Stimulated activated naive CD4-positive, alpha-beta T cell treated with Interleukin-2 at 50 U/mL for 16 hours (primary cell): Measurements from ENCODE around the gene SSX1.
"Not testable (repeated sequence)": the region's sequence is repeated elsewhere in the genome, so short reads cannot be mapped to it uniquely, and the experiment has no call there.

ENCODE experiments used
- DNase-seq: peaks from one replicate; lab custom pipeline; 2025; lab: John Stamatoyannopoulos, UW

Gene SSX1, protein sequence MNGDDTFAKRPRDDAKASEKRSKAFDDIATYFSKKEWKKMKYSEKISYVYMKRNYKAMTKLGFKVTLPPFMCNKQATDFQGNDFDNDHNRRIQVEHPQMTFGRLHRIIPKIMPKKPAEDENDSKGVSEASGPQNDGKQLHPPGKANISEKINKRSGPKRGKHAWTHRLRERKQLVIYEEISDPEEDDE

DNA sequence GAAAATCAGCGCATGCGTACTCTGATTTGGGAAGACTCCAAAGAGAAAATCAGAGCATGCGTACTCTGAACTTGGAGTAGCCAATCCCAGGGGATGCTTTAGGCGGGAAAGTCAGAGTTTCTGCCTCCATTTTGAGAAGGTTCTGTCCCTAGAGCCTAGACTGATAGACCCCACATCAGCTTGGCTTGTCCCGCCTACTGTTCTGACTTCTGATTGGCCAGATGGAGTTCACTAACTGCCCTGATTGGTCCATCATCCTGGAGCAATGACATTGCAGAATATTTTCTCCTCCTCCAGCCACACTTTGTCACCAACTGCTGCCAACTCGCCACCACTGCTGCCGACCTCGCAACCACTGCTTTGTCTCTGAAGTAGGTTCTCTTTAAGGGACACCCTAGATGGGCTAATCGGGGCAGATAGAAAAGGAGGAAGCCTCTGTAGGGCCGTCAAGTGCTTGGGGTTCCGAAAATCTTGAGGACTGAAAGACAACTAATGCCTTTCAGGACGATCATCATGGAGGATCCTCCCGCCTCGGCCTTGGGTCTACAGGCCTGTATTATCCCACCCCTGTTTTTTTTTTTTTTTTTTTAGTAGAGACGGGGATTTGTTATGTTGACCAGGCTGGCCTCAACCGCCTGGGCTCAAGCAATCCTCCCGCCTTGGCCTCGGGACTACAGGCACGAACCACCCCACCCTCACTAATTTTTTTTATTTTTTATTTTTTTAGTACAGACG lies at the start of gene SSX1:
Gene SSX1, plus strand, starts transcription at position 331 of the 735 bp plus-strand sequence. CDS start 1,850 bp downstream, outside the sequence.
- DNase-seq: not testable (repeated sequence)

DNA sequence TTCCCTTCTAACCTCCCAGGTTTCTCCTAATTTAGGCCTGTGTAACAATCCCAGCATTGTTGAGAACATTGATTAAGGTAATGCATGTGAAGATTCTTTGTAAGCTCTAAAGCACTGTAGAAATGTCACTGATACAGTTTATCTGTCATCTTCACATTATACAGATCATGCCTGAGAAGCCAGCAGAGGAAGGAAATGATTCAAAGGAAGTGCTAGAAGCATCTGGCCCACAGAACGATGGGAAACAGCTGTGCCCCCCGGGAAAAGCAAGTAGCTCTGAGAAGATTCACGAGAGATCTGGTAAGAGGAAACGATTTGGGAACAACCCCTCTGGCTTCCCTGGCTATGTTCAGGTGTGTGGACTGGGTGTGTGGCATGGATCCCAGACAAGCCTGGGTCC lies 40.9 kb upstream of the SSX1 start:
- DNase-seq: not testable (repeated sequence)

DNA sequence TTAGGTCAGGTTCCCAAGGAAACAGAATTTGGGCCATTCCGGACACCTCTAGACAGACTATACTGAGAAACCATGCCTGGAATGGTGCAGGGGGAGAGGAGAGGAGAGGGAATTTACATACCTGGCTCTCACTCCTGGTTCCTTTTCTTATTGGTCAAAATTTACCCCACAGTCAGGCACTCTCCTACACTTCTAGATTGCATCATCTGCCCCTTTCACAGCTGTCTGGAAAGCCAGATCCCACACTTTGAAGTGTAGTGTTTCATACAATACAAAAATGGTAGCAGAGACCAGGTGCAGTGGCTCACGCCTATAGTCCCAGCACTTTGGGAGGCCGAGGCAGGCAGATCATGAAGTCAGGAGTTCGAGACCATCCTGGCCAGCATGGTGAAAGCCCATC lies 31.0 kb upstream of the SSX1 start:
- not testable (repeated sequence) for DNase-seq

DNA sequence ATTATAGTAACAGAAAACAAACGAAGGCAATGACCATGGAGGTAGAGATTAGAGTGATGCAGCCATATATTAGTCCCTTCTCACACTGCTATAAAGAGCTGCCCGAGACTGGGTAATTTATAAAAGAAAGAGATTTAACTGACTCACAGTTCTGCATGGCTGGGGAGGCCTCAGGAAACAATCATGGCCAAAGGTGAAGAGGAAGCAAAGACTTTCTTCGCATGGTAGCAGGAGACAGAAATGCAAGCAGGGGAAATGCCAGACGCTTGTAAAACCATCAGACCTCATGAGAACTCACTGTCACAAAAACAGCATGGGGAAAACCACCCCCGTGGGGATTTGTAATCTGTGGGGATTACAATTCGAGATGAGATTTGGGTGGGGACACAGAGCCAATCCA lies 2.2 kb upstream of the SSX1 start:
- not testable (repeated sequence) for DNase-seq

DNA sequence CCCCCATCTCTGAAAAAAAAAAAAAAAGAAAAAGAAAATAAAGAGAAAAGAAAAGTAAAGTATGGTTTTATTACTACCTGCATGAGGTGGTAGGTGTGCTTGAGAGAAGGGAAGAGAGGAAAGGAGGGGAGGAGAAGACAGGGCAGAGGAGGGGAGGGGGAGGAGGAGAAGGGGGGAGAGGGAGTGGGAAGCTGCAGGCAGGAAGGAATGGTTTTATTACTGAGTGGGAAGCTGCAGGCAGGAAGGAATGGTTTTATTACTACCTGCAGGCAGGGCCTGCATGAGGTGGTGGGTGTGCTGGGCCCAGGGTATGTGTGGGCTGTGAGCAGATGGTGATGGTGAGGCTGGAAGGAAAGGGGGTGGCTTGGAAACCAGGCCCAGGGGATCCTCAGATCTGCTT lies 19.2 kb downstream of the SSX1 start:
- not testable (repeated sequence) for DNase-seq

DNA sequence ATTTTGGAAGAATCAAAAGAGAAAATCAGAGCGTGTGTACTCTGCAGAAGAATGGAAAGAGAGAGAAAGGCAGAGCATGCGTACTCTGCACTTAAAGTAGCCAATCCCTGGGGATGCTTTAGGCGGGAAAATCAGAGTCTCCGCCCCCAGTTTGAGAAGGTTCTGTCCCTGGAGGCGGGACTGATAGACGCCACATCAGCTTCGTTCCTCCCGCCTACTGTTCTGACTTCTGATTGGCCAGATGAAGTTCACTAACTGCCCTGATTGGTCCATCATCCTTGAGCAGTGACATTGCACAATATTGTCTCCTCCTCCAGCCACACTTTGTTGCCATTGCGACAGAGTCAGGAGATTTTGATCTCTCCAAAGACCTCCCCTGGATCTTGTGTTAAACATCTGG lies 23.8 kb downstream of the SSX1 start:
- DNase-seq: no peak

DNA sequence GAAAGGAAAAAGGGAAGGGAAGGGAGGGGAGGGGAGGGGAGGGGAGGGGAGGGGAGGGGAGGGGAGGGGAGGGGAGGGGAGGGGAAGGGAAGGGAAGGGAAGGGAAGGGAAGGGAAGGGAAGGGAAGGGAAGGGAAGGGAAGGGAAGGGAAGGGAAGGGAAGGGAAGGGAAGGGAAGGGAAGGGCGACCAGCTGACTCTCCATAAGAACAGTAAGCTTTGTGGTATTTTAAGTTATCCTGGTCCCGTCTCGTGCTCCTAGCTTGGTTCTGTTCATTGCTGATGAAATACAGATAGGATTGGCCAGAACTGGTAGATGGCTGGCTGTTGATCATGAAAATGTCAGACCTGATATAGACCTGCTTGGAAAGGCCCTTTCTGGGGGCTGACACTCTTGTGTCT lies 25.5 kb downstream of the SSX1 start:
- DNase-seq: not testable (repeated sequence)

DNA sequence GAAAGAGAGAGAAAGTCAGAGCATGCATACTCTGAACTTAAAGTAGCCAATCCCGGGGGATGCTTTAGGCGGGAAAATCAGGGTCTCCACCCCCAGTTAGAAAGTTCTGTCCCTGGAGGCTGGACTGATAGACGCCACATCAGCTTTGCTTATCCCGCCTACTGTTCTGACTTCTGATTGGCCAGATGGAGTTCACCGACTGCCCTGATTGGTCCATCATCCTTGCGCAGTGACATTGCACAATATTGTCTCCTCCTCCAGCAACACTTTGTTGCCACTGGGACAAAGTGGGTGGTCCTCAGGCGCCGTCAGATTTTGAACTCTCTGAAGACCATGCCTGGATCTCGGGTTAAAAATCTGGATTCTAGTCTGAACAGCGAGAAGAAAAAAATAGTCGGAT lies 51.0 kb downstream of the SSX1 start:
- DNase-seq: no peak

DNA sequence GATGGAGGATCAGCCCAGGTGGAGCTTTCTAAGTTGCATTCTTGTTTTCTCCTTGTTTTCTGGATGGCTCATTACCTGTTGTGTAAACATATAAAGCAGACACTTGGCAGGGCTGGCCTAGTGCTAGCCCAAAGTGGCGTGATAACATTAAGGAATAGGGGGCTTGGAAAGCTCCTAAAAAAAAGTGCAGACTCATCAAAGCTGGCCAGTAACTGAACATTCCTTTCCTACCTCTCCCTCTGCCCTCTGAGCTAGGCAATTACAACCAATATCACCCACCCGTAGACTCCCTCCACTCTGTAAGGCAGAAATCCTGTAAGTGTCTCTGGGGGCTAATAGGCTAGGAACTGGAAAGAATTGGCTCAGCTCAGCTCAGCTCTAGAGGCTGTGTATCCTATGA lies 58.8 kb downstream of the SSX1 start:
- not testable (repeated sequence) for DNase-seq
